Central memory CD8-positive, alpha-beta T cell (primary cell): Measurements from ENCODE around the gene CACNG1.

Experiments used
- ATAC-seq: fragments of 150-1000 bp; cut with Tn5 transposase; replicated peaks from 2 replicates; pipeline ENCODE4 v1.10.0; 2022; ENCODE audit warnings: mild to moderate bottlenecking, moderate FRiP score, moderate number of reproducible peaks; ENCODE audit not compliant: poor library complexity, severe bottlenecking; ENCODE audit errors: extremely low read depth
- DNase-seq, 2 donors: peaks; one replicate each; pipeline ENCODE4 v3.0.0; 2021; ENCODE audit warnings: low spot score in 2 of 2
- H3K27ac Mint-ChIP-seq: one replicate; pipeline ENCODE4 v1.8.0; 2022; ENCODE audit warnings: low read depth, mild to moderate bottlenecking, moderate library complexity, mixed read lengths
- H3K27me3 Mint-ChIP-seq: one replicate; pipeline ENCODE4 v1.8.0; 2022; ENCODE audit warnings: mixed read lengths
- H3K36me3 Mint-ChIP-seq: one replicate; pipeline ENCODE4 v1.8.0; 2022; ENCODE audit warnings: mild to moderate bottlenecking, moderate library complexity, mixed read lengths; ENCODE audit not compliant: insufficient read depth
- H3K4me1 Mint-ChIP-seq: one replicate; pipeline ENCODE4 v1.8.0; 2022; ENCODE audit warnings: mixed read lengths
- H3K4me3 Mint-ChIP-seq: one replicate; pipeline ENCODE4 v1.8.0; 2022; ENCODE audit warnings: mild to moderate bottlenecking, moderate library complexity, mixed read lengths
- H3K9me3 Mint-ChIP-seq: one replicate; pipeline ENCODE4 v1.8.0; 2022; ENCODE audit warnings: mixed read lengths

The CACNG1 gene

GRCh38 chr17:67055811-67056745, 11.7 kb downstream of the CACNG1 start:
- Mint-ChIP-seq H3K27ac (no peak overlapping the region), H3K4me1 (no peaks in the 10 kb centered on the region), H3K4me3 (no peak overlapping the region), H3K27me3 (no peaks in the 10 kb centered on the region), H3K36me3 (no peaks in the 10 kb centered on the region), H3K9me3 (no peaks in the 10 kb centered on the region)
- ATAC-seq (no peak), DNase-seq (no peak)

- no peaks in the 10 kb centered on the region for H3K27me3 Mint-ChIP-seq
- H3K9me3 Mint-ChIP-seq = no peaks in the 10 kb centered on the region
- ATAC-seq (no peak), DNase-seq (no peak)
- no peak overlapping the region for H3K27ac Mint-ChIP-seq
- no peak overlapping the region for H3K4me3 Mint-ChIP-seq
- H3K4me1 Mint-ChIP-seq = no peaks in the 10 kb centered on the region
- H3K36me3 Mint-ChIP-seq = no peaks in the 10 kb centered on the region
Observed at GRCh38 chr17:67056746-67057490, 12.6 kb downstream of the CACNG1 start.

GRCh38 chr17:67058036-67058435, 13.7 kb downstream of the CACNG1 start:
- Mint-ChIP-seq H3K4me3 (no peak overlapping the region), H3K9me3 (no peaks in the 10 kb centered on the region), H3K4me1 (peaks cover 2% of the 10 kb centered on the region), H3K27ac (no peak overlapping the region), H3K36me3 (peaks cover 2% of the 10 kb centered on the region), H3K27me3 (no peaks in the 10 kb centered on the region)
- ATAC-seq (no peak), DNase-seq (no peak)

GRCh38 chr17:67059372-67059771, 15.0 kb downstream of the CACNG1 start:
- Mint-ChIP-seq H3K4me3 (no peak overlapping the region), H3K4me1 (peaks cover 5% of the 10 kb centered on the region), H3K9me3 (no peaks in the 10 kb centered on the region), H3K27ac (no peak overlapping the region), H3K27me3 (no peaks in the 10 kb centered on the region), H3K36me3 (peaks cover 5% of the 10 kb centered on the region)
- DNase-seq (no peak), ATAC-seq (no peak)

- peaks cover 5% of the 10 kb centered on the region for H3K4me1 Mint-ChIP-seq
Observed at GRCh38 chr17:67063141-67063540, 18.8 kb downstream of the CACNG1 start.

GRCh38 chr17:67066717-67067116, 22.4 kb downstream of the CACNG1 start:
- Mint-ChIP-seq H3K4me1 (peaks cover 10% of the 10 kb centered on the region), H3K9me3 (no peaks in the 10 kb centered on the region), H3K27me3 (no peaks in the 10 kb centered on the region), H3K36me3 (peaks cover 15% of the 10 kb centered on the region), H3K27ac (no peak overlapping the region), H3K4me3 (no peak overlapping the region)
- ATAC-seq = no peak
- DNase-seq = no peak

More at GRCh38 chr17:67063141-67063540, 18.8 kb downstream of the CACNG1 start:
- Mint-ChIP-seq H3K27me3 (no peaks in the 10 kb centered on the region), H3K27ac (no peak overlapping the region), H3K36me3 (peaks cover 11% of the 10 kb centered on the region), H3K4me3 (no peak overlapping the region), H3K9me3 (no peaks in the 10 kb centered on the region)
- DNase-seq (no peak), ATAC-seq (no peak)

- Mint-ChIP-seq H3K9me3 (no peaks in the 10 kb centered on the region), H3K4me3 (no peak overlapping the region)
Observed at GRCh38 chr17:67067571-67068482, 23.5 kb downstream of the CACNG1 start.

GRCh38 chr17:67068999-67069398, 24.6 kb downstream of the CACNG1 start:
- Mint-ChIP-seq H3K27me3 (no peaks in the 10 kb centered on the region), H3K4me1 (peaks cover 4% of the 10 kb centered on the region), H3K4me3 (no peak overlapping the region), H3K9me3 (no peaks in the 10 kb centered on the region), H3K36me3 (peaks cover 12% of the 10 kb centered on the region), H3K27ac (no peak overlapping the region)
- ATAC-seq (no peak), DNase-seq (no peak)

More at GRCh38 chr17:67067571-67068482, 23.5 kb downstream of the CACNG1 start:
- DNase-seq = no peak
- Mint-ChIP-seq H3K27me3 (no peaks in the 10 kb centered on the region), H3K36me3 (peaks cover 15% of the 10 kb centered on the region), H3K27ac (no peak overlapping the region), H3K4me1 (peaks cover 10% of the 10 kb centered on the region)
- no peak for ATAC-seq

- H3K9me3 Mint-ChIP-seq = no peaks in the 10 kb centered on the region
Observed at GRCh38 chr17:67069603-67070136, 25.3 kb downstream of the CACNG1 start.

GRCh38 chr17:67071595-67071994, 27.2 kb downstream of the CACNG1 start:
- peaks cover 12% of the 10 kb centered on the region for H3K36me3 Mint-ChIP-seq

More at GRCh38 chr17:67069603-67070136, 25.3 kb downstream of the CACNG1 start:
- ATAC-seq (no peak), DNase-seq (no peak)
- Mint-ChIP-seq H3K27ac (no peak overlapping the region), H3K4me3 (no peak overlapping the region), H3K36me3 (peaks cover 12% of the 10 kb centered on the region), H3K4me1 (peaks cover 4% of the 10 kb centered on the region), H3K27me3 (no peaks in the 10 kb centered on the region)

GRCh38 chr17:67072885-67073284, 28.5 kb downstream of the CACNG1 start:
- no peaks in the 10 kb centered on the region for H3K9me3 Mint-ChIP-seq
- H3K4me3 Mint-ChIP-seq = no peak overlapping the region
- no peaks in the 10 kb centered on the region for H3K27me3 Mint-ChIP-seq
- no peak for ATAC-seq
- no peak for DNase-seq
- no peak overlapping the region for H3K27ac Mint-ChIP-seq
- peaks cover 4% of the 10 kb centered on the region for H3K4me1 Mint-ChIP-seq
- H3K36me3 Mint-ChIP-seq = peaks cover 17% of the 10 kb centered on the region

More at GRCh38 chr17:67071595-67071994, 27.2 kb downstream of the CACNG1 start:
- H3K27me3 Mint-ChIP-seq = no peaks in the 10 kb centered on the region
- ATAC-seq = no peak
- H3K27ac Mint-ChIP-seq = no peak overlapping the region
- peaks cover 4% of the 10 kb centered on the region for H3K4me1 Mint-ChIP-seq
- no peak overlapping the region for H3K4me3 Mint-ChIP-seq
- no peak for DNase-seq
- H3K9me3 Mint-ChIP-seq = no peaks in the 10 kb centered on the region

- Mint-ChIP-seq H3K4me3 (no peak overlapping the region), H3K27me3 (no peaks in the 10 kb centered on the region), H3K4me1 (no peaks in the 10 kb centered on the region), H3K36me3 (peaks cover 24% of the 10 kb centered on the region), H3K9me3 (no peaks in the 10 kb centered on the region), H3K27ac (no peak overlapping the region)
- DNase-seq (no peak), ATAC-seq (no peak)
Observed at GRCh38 chr17:67074781-67075180, 30.4 kb downstream of the CACNG1 start.
